ENCODE results near the gene SENP6.

DNA sequence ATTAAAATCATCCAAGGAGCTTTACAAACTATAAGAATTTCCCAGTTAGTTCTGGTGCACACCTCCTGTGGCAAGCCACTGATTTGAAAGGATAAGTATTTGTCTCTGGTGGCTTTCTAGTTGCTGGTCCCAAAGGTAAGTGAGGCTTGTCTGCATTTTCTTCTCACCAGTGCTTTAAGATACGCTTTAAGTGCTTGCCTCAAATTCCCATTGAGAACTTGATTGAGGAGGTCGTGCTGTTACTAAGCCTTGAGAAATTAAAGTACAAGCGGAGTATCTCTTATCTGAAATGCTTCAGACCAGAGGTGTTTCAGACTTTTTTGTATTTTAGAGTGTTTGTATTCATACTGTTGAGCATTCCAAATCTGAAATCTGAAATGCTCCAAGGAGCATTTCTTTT, 117.5 kb downstream of the SENP6 start:
- TF ChIP-seq, protein P1, sequence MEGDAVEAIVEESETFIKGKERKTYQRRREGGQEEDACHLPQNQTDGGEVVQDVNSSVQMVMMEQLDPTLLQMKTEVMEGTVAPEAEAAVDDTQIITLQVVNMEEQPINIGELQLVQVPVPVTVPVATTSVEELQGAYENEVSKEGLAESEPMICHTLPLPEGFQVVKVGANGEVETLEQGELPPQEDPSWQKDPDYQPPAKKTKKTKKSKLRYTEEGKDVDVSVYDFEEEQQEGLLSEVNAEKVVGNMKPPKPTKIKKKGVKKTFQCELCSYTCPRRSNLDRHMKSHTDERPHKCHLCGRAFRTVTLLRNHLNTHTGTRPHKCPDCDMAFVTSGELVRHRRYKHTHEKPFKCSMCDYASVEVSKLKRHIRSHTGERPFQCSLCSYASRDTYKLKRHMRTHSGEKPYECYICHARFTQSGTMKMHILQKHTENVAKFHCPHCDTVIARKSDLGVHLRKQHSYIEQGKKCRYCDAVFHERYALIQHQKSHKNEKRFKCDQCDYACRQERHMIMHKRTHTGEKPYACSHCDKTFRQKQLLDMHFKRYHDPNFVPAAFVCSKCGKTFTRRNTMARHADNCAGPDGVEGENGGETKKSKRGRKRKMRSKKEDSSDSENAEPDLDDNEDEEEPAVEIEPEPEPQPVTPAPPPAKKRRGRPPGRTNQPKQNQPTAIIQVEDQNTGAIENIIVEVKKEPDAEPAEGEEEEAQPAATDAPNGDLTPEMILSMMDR (IDR thresholded peaks at IDR 0.05 in 4 of 5, conservative IDR thresholded peaks at IDR 0.05 in 1 of 5): no peak
- no peak for TF ChIP-seq POLR2A (IDR thresholded peaks at IDR 0.05)

All from gastrocnemius medialis (tissue), 4 donors.